Activated CD8-positive, alpha-beta T cell treated with anti-CD3 and anti-CD28 coated beads for 36 hours (primary cell): Measurements from ENCODE around the gene PRF1. TPM values are rescaled to one million over a fixed set of nuclear protein-coding genes. Genes with fewer than 3 reads are reported as not detected.

Experiments
- ATAC-seq: fragments of 200-7000 bp; cut with Tn5 transposase; one replicate; pipeline ENCODE4 v1.10.0; 2021; ENCODE audit warnings: mild to moderate bottlenecking, moderate library complexity
- CTCF ChIA-PET: fragments of 350-600 bp; sonication (Branson Sonifier 250); formaldehyde crosslinking; loops from one replicate; lab custom pipeline; 2021; ENCODE audit warnings: antibody characterized with exemption; lab: Charles Lee
- POLR2A ChIA-PET: fragments of 350-600 bp; sonication (Branson Sonifier 250); formaldehyde crosslinking; loops from one replicate; lab custom pipeline; 2021; ENCODE audit warnings: antibody characterized with exemption; lab: Charles Lee
- DNase-seq: peaks from one replicate; pipeline ENCODE4 v3.0.0-alpha.2; 2020
- H3K27ac Mint-ChIP-seq: one replicate; pipeline ENCODE4 v1.8.0; 2021; ENCODE audit warnings: mild to moderate bottlenecking, mixed read lengths
- H3K27me3 Mint-ChIP-seq: one replicate; pipeline ENCODE4 v1.8.0; 2021; ENCODE audit warnings: mixed read lengths
- H3K36me3 Mint-ChIP-seq: one replicate; pipeline ENCODE4 v1.8.0; 2021; ENCODE audit warnings: low read depth, mixed read lengths
- H3K4me1 Mint-ChIP-seq: one replicate; pipeline ENCODE4 v1.8.0; 2021; ENCODE audit warnings: low read depth, mixed read lengths
- H3K4me3 Mint-ChIP-seq: one replicate; pipeline ENCODE4 v1.8.0; 2021; ENCODE audit warnings: mild to moderate bottlenecking, moderate library complexity, mixed read lengths
- H3K9me3 Mint-ChIP-seq: one replicate; pipeline ENCODE4 v1.8.0; 2021; ENCODE audit warnings: mixed read lengths
- intact Hi-C: fragments of 100-400 bp; cut with micrococcal nuclease; formaldehyde crosslinking; loops from one replicate; pipeline ENCODE4 v1.10.0; 2022
- total RNA-seq, 2 experiments: library from RNA; stranded (reverse); gene quantifications; one replicate each; pipeline ENCODE4 v1.2.3, GENCODE V29; 2021
- TF ChIP-seq, protein P1 (sequence below): fragments of 200-600 bp; IDR thresholded peaks from one replicate; pipeline ENCODE4 v1.8.0; 2022; ENCODE audit warnings: antibody characterized with exemption, mild to moderate bottlenecking

PRF1 gene
- total RNA-seq, 2 experiments from 2014 or later: 107 to 113 TPM

DNA sequence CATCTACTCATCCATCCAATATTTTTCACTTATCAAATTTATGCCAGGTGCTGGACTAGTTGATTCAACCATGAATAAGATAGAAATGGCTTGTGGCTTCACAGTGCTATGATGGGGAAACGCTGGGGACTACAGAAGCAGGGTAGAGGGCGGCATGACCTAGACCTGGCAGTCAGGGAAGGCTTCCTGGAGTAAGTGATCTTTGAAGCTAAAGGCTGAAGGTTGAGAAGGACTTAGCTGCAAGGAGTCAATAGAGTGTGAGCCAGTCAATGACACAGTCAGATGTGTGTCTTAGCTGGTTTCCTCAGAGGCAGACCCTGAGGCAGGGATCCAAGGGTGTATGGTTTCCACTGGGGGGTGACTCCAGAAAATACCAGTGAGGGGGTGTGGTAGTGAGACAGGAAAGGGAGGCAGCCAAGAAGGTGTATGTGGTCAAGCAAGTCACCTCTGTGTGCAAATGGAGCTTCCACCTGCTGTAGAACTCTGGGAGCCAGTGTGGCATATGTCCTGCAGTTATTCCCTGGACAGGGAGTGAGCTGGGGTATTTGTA, 10.3 kb downstream of the PRF1 start:
- H3K27me3 Mint-ChIP-seq: no peaks in the 10 kb centered on the region
- TF ChIP-seq, protein P1, sequence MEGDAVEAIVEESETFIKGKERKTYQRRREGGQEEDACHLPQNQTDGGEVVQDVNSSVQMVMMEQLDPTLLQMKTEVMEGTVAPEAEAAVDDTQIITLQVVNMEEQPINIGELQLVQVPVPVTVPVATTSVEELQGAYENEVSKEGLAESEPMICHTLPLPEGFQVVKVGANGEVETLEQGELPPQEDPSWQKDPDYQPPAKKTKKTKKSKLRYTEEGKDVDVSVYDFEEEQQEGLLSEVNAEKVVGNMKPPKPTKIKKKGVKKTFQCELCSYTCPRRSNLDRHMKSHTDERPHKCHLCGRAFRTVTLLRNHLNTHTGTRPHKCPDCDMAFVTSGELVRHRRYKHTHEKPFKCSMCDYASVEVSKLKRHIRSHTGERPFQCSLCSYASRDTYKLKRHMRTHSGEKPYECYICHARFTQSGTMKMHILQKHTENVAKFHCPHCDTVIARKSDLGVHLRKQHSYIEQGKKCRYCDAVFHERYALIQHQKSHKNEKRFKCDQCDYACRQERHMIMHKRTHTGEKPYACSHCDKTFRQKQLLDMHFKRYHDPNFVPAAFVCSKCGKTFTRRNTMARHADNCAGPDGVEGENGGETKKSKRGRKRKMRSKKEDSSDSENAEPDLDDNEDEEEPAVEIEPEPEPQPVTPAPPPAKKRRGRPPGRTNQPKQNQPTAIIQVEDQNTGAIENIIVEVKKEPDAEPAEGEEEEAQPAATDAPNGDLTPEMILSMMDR: no peak
- no peak overlapping the region for H3K27ac Mint-ChIP-seq
- ChIA-PET CTCF (interaction anchor here (0.9 to 1.2 kb wide), 4 partner anchors 8 to 33 kb away, joined by 3 to 5 read pairs (median 4); no protein-coding TSS in a partner anchor), POLR2A (interaction anchor here (1.3 to 1.6 kb wide), 2 partner anchors 10 to 16 kb away, joined by 4 to 5 read pairs; no protein-coding TSS in a partner anchor)
- H3K4me3 Mint-ChIP-seq: no peak overlapping the region
- DNase-seq: no peak
- H3K4me1 Mint-ChIP-seq: peaks cover 64% of the 10 kb centered on the region
- no peak for ATAC-seq
- intact Hi-C loops: no loop called here
- H3K36me3 Mint-ChIP-seq: peaks cover 13% of the 10 kb centered on the region
- H3K9me3 Mint-ChIP-seq: no peaks in the 10 kb centered on the region

DNA sequence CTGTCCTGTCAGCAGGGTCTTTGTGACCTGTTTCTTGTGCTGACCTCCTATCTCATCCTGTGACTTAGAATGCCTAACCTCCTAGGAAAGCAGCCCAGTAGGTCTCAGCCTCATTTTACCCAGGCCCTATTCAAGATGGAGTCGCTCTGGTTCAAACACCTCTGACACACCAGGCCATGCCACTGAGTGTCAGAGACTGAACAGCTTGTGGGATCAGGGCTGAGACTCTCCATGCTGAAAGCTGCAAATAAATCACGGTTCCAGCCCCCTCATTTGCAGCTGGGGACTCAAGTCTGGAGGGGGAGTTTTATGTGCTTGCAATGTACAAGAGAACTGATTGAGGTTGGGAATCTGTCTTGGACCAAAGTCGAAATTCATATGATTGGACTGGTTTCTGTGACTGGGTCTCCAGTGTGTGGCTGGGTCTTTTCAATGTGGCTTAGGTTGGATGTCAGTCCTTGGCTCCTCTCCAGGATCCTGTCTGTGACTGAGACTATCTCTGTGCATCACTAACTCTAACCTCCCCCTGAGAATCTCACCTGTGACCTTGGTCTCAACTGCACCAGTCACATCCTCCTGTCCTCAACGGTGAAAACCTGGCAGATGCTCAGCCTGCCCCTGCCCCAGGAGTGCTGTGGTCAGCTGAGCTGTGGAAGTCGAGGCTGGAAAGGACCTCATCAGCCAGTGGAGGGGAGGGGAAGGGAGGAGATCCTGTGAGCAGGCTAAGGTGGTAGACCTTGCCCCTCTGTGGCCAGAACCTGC, 11.7 kb downstream of the PRF1 start:
- Mint-ChIP-seq H3K9me3 (no peaks in the 10 kb centered on the region), H3K27ac (no peak overlapping the region), H3K27me3 (no peaks in the 10 kb centered on the region), H3K4me1 (peaks cover 64% of the 10 kb centered on the region), H3K4me3 (no peak overlapping the region), H3K36me3 (no peaks in the 10 kb centered on the region)
- ATAC-seq (no peak), DNase-seq (no peak)
- intact Hi-C loops: no loop called here
- TF ChIP-seq, protein P1: no peak
- CTCF ChIA-PET: no interaction called here
- POLR2A ChIA-PET: interaction anchor here (0.6 to 1.3 kb wide), 2 partner anchors 11 to 15 kb away, joined by 4 to 5 read pairs; partner anchors contain the start of gene PRF1

GRCh38 chr10:70589762-70590654, 12.5 kb downstream of the PRF1 start:
- ChIA-PET POLR2A (interaction anchor here (3.3 kb wide), 1 partner anchor 10 kb away, joined by 16 read pairs; no protein-coding TSS in a partner anchor), CTCF (no interaction called here)
- DNase-seq (no peak), ATAC-seq (no peak)
- no peak overlapping the region for H3K4me3 Mint-ChIP-seq
- peaks cover 67% of the 10 kb centered on the region for H3K4me1 Mint-ChIP-seq
- intact Hi-C loops: no loop called here
- no peaks in the 10 kb centered on the region for H3K27me3 Mint-ChIP-seq
- no peaks in the 10 kb centered on the region for H3K9me3 Mint-ChIP-seq
- H3K36me3 Mint-ChIP-seq: no peaks in the 10 kb centered on the region
- TF ChIP-seq, protein P1: no peak
- no peak overlapping the region for H3K27ac Mint-ChIP-seq

DNA sequence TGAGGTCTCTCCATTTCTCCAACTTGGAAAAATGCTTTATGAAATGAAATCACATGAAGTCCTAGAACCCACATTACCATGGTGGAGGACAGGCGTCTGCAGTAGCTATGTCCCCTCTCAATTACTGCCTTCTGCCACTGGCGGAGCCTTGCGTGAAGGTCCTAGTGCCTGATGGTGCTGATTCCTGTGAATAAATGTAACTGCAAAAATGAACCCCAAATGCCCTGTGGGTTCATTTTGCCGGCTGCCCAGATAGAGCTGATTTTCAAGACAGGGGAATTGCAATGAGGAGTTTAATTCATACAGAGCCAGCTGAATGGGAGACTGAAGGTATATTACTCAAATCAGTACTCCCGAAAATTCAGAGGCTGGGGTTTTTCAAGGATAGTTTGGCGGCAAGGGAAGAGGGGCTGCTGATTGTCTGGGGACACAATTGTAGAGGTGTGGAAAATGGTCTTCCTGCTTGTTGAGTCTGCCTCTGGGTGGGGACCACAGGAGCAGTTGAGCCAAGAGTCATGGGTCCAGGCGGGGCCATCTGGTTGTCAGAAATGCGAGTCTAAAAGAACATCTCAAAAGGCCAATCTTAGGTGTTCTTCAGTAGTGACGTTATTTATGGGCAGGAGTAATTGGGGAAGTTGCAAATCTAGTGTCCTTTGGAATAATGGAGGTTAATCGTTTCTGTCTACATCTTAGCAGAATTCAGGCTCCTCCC, 13.5 kb downstream of the PRF1 start:
- Mint-ChIP-seq H3K27ac (no peak overlapping the region), H3K36me3 (no peaks in the 10 kb centered on the region), H3K4me3 (no peak overlapping the region), H3K4me1 (peaks cover 65% of the 10 kb centered on the region), H3K9me3 (no peaks in the 10 kb centered on the region), H3K27me3 (no peaks in the 10 kb centered on the region)
- TF ChIP-seq, protein P1: no peak
- POLR2A ChIA-PET: interaction anchor here (1.0 to 3.3 kb wide), 3 partner anchors 8 to 14 kb away, joined by 3 to 16 read pairs (median 4); partner anchors contain the start of gene PRF1
- DNase-seq (no peak), ATAC-seq (no peak)
- CTCF ChIA-PET: interaction anchor here (0.8 to 1.1 kb wide), 2 partner anchors 9 to 29 kb away, joined by 3 read pairs; no protein-coding TSS in a partner anchor
- intact Hi-C loops: no loop called here
